MM.1S (cell line): ENCODE data around the gene STARD3.
"Not testable (repeated sequence)": the region's sequence is repeated elsewhere in the genome, so short reads cannot be mapped to it uniquely, and the experiment has no call there.

Source experiments
- DNase-seq: peaks from one replicate; pipeline ENCODE4 v3.0.0-alpha.2; 2015
- H2AFZ ChIP-seq: fragments of 300-600 bp; sonication (generic); 2 replicates; pipeline ENCODE4 v1.6.0; 2016; ENCODE audit warnings: antibody characterized with exemption, low read length
- H3F3A ChIP-seq: fragments of 300-600 bp; sonication (generic); 2 replicates; pipeline ENCODE4 v1.6.1; 2016; ENCODE audit warnings: mild to moderate bottlenecking, antibody characterized with exemption, low read length, moderate library complexity, mixed read lengths; ENCODE audit not compliant: insufficient read depth
- H3K27ac ChIP-seq: fragments of 300-600 bp; sonication (generic); 2 replicates; pipeline ENCODE4 v1.5.1; 2016; ENCODE audit warnings: mild to moderate bottlenecking, low read length
- H3K27me3 ChIP-seq: fragments of 300-600 bp; sonication (generic); replicated peaks from 2 replicates; pipeline ENCODE4 v1.6.0; 2016; ENCODE audit warnings: low read length; ENCODE audit not compliant: insufficient read depth
- H3K36me3 ChIP-seq: fragments of 300-600 bp; sonication (generic); replicated peaks from 2 replicates; pipeline ENCODE4 v1.6.1; 2016; ENCODE audit warnings: mild to moderate bottlenecking, low read length, mixed read lengths; ENCODE audit not compliant: insufficient read depth
- H3K4me1 ChIP-seq: fragments of 300-600 bp; sonication (generic); 2 replicates; pipeline ENCODE4 v1.6.1; 2016; ENCODE audit warnings: low read length, mixed read lengths
- H3K4me2 ChIP-seq: fragments of 300-600 bp; sonication (generic); 2 replicates; pipeline ENCODE4 v1.6.0; 2016; ENCODE audit warnings: low read depth, low read length
- H3K4me3 ChIP-seq: fragments of 300-600 bp; sonication (generic); 2 replicates; pipeline ENCODE4 v1.5.1; 2016; ENCODE audit warnings: low read length, mixed read lengths
- H3K79me2 ChIP-seq: fragments of 300-600 bp; sonication (generic); 2 replicates; pipeline ENCODE4 v1.6.1; 2016; ENCODE audit warnings: mixed run types, low read length, mixed read lengths
- H3K9ac ChIP-seq: fragments of 300-600 bp; sonication (generic); 2 replicates; pipeline ENCODE4 v1.6.1; 2016; ENCODE audit warnings: low read length, mixed read lengths
- H3K9me2 ChIP-seq: fragments of 300-600 bp; sonication (generic); replicated peaks from 2 replicates; pipeline ENCODE4 v1.6.1; 2016; ENCODE audit warnings: mild to moderate bottlenecking, low read length, mixed read lengths; ENCODE audit not compliant: insufficient read depth
- H3K9me3 ChIP-seq: fragments of 300-600 bp; sonication (generic); replicated peaks from 2 replicates; pipeline ENCODE4 v1.6.1; 2016; ENCODE audit warnings: mild to moderate bottlenecking, low read length, mixed read lengths; ENCODE audit not compliant: insufficient read depth
- H4K20me1 ChIP-seq: fragments of 300-600 bp; sonication (generic); 2 replicates; pipeline ENCODE4 v1.6.1; 2016; ENCODE audit warnings: mild to moderate bottlenecking, low read length, moderate library complexity, mixed read lengths; ENCODE audit not compliant: insufficient read depth
- EZH2 ChIP-seq: fragments of 300-600 bp; sonication (generic); optimal IDR thresholded peaks from 2 replicates; pipeline ENCODE3; 2017; ENCODE audit warnings: low read depth, mild to moderate bottlenecking, antibody characterized with exemption, low read length, mixed read lengths
- EZH2phosphoT487 ChIP-seq: fragments of 300-600 bp; sonication (generic); IDR thresholded peaks from 2 replicates; pipeline ENCODE4 v1.6.1; 2018; ENCODE audit warnings: antibody characterized with exemption, low read length
- TF ChIP-seq, protein P1 (sequence below): fragments of 300-600 bp; sonication (generic); IDR thresholded peaks from 2 replicates; pipeline ENCODE4 v1.5.1; 2016; ENCODE audit warnings: antibody characterized with exemption, low read length, mixed read lengths

STARD3 gene

GRCh38 chr17:39695089-39695474 lies 58.1 kb downstream of the STARD3 start:
- Histone ChIP-seq H3K27me3 (no peaks in the 10 kb centered on the region), H2AFZ (no peak overlapping the region), H3K4me2 (no peak overlapping the region), H3K9me3 (no peaks in the 10 kb centered on the region), H3K9ac (no peak overlapping the region), H3K36me3 (no peaks in the 10 kb centered on the region), H3K4me1 (no peaks in the 10 kb centered on the region), H3K4me3 (no peak overlapping the region), H3F3A (no peaks in the 10 kb centered on the region), H4K20me1 (no peaks in the 10 kb centered on the region), H3K27ac (no peak overlapping the region), H3K79me2 (no peaks in the 10 kb centered on the region), H3K9me2 (no peaks in the 10 kb centered on the region)
- TF ChIP-seq EZH2 (no peak), EZH2phosphoT487 (no peak)
- TF ChIP-seq, protein P1, sequence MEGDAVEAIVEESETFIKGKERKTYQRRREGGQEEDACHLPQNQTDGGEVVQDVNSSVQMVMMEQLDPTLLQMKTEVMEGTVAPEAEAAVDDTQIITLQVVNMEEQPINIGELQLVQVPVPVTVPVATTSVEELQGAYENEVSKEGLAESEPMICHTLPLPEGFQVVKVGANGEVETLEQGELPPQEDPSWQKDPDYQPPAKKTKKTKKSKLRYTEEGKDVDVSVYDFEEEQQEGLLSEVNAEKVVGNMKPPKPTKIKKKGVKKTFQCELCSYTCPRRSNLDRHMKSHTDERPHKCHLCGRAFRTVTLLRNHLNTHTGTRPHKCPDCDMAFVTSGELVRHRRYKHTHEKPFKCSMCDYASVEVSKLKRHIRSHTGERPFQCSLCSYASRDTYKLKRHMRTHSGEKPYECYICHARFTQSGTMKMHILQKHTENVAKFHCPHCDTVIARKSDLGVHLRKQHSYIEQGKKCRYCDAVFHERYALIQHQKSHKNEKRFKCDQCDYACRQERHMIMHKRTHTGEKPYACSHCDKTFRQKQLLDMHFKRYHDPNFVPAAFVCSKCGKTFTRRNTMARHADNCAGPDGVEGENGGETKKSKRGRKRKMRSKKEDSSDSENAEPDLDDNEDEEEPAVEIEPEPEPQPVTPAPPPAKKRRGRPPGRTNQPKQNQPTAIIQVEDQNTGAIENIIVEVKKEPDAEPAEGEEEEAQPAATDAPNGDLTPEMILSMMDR: no peak
- DNase-seq: no peak

DNA sequence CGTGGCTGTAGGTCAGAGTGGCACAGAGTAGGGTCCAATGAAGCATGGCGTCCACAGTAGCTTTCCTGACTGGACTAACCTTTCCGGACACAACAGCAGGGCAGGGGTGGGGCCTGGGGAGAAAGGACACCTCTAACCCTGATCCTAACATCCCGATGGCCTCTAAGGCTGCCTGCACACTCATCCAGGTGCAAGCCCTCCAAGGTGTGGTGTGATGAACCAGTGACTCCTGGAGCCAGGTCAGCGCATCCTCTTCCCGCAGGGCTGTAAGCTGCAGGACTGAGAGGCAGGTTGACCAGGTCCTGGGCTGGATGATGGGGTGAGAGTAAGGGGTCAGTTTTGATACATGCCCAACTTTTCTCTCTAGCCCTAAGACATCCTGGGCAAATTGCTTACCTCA lies 59.8 kb downstream of the STARD3 start:
- H3K36me3 ChIP-seq: no peaks in the 10 kb centered on the region
- H3K4me1 ChIP-seq: no peaks in the 10 kb centered on the region
- H3F3A ChIP-seq: no peaks in the 10 kb centered on the region
- no peaks in the 10 kb centered on the region for H3K27me3 ChIP-seq
- H3K9me2 ChIP-seq: no peaks in the 10 kb centered on the region
- TF ChIP-seq, protein P1: no peak
- TF ChIP-seq EZH2: no peak
- TF ChIP-seq EZH2phosphoT487: no peak
- no peak overlapping the region for H3K4me2 ChIP-seq
- no peak for DNase-seq
- no peaks in the 10 kb centered on the region for H3K9me3 ChIP-seq
- H3K79me2 ChIP-seq: no peaks in the 10 kb centered on the region
- no peak overlapping the region for H3K9ac ChIP-seq
- no peak overlapping the region for H2AFZ ChIP-seq
- no peak overlapping the region for H3K4me3 ChIP-seq
- H3K27ac ChIP-seq: no peak overlapping the region
- no peaks in the 10 kb centered on the region for H4K20me1 ChIP-seq

DNA sequence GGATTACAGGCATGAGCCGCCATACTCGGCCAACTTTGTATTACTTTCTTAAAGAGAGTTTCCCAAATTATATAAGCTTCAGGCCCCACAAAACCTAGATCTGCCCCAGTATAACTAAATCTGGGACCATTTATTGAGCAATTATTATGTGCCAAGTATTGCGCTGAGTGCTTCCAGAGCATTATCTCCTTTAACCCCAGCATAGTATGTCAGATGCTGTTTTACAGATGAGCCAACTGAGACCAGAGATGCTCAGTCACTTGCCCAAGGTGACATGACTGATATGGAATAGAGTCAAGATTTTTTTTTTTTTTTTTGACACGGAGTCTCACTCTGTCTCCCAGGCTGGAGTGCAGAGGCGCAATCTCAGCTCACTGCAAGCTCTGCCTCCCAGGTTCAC lies 61.0 kb downstream of the STARD3 start:
- Histone ChIP-seq H3K9me3 (no peaks in the 10 kb centered on the region), H2AFZ (no peak overlapping the region), H3K4me1 (peaks cover 5% of the 10 kb centered on the region), H3K36me3 (no peaks in the 10 kb centered on the region), H3K9me2 (no peaks in the 10 kb centered on the region), H3K27ac (no peak overlapping the region), H3K79me2 (no peaks in the 10 kb centered on the region), H3K4me2 (no peak overlapping the region), H3K4me3 (no peak overlapping the region), H3K27me3 (no peaks in the 10 kb centered on the region), H3F3A (no peaks in the 10 kb centered on the region), H3K9ac (no peak overlapping the region), H4K20me1 (no peaks in the 10 kb centered on the region)
- TF ChIP-seq, protein P1: no peak
- TF ChIP-seq EZH2 (no peak), EZH2phosphoT487 (no peak)
- no peak for DNase-seq

GRCh38 chr17:39699157-39699817 lies 62.3 kb downstream of the STARD3 start:
- not testable (repeated sequence) for H3K27ac ChIP-seq

More at GRCh38 chr17:39699157-39699817, 62.3 kb downstream of the STARD3 start:
- H3F3A ChIP-seq, H4K20me1 ChIP-seq, H3K9ac ChIP-seq, H3K9me2 ChIP-seq, H3K9me3 ChIP-seq, H3K27me3 ChIP-seq, H2AFZ ChIP-seq, DNase-seq, H3K4me3 ChIP-seq, H3K4me2 ChIP-seq, H3K79me2 ChIP-seq, H3K36me3 ChIP-seq: not testable (repeated sequence)
- peaks cover 17% of the 10 kb centered on the region for H3K4me1 ChIP-seq
